MM.1S (cell line): ENCODE measurements around the gene PLBD2.

Source experiments
- DNase-seq: peaks from one replicate; pipeline ENCODE4 v3.0.0-alpha.2; 2015
- H2AFZ ChIP-seq: fragments of 300-600 bp; sonication (generic); 2 replicates; pipeline ENCODE4 v1.6.0; 2016; ENCODE audit warnings: antibody characterized with exemption, low read length
- H3F3A ChIP-seq: fragments of 300-600 bp; sonication (generic); 2 replicates; pipeline ENCODE4 v1.6.1; 2016; ENCODE audit warnings: mild to moderate bottlenecking, antibody characterized with exemption, low read length, moderate library complexity, mixed read lengths; ENCODE audit not compliant: insufficient read depth
- H3K27ac ChIP-seq: fragments of 300-600 bp; sonication (generic); 2 replicates; pipeline ENCODE4 v1.5.1; 2016; ENCODE audit warnings: mild to moderate bottlenecking, low read length
- H3K27me3 ChIP-seq: fragments of 300-600 bp; sonication (generic); replicated peaks from 2 replicates; pipeline ENCODE4 v1.6.0; 2016; ENCODE audit warnings: low read length; ENCODE audit not compliant: insufficient read depth
- H3K36me3 ChIP-seq: fragments of 300-600 bp; sonication (generic); replicated peaks from 2 replicates; pipeline ENCODE4 v1.6.1; 2016; ENCODE audit warnings: mild to moderate bottlenecking, low read length, mixed read lengths; ENCODE audit not compliant: insufficient read depth
- H3K4me1 ChIP-seq: fragments of 300-600 bp; sonication (generic); 2 replicates; pipeline ENCODE4 v1.6.1; 2016; ENCODE audit warnings: low read length, mixed read lengths
- H3K4me2 ChIP-seq: fragments of 300-600 bp; sonication (generic); 2 replicates; pipeline ENCODE4 v1.6.0; 2016; ENCODE audit warnings: low read depth, low read length
- H3K4me3 ChIP-seq: fragments of 300-600 bp; sonication (generic); 2 replicates; pipeline ENCODE4 v1.5.1; 2016; ENCODE audit warnings: low read length, mixed read lengths
- H3K79me2 ChIP-seq: fragments of 300-600 bp; sonication (generic); 2 replicates; pipeline ENCODE4 v1.6.1; 2016; ENCODE audit warnings: mixed run types, low read length, mixed read lengths
- H3K9ac ChIP-seq: fragments of 300-600 bp; sonication (generic); 2 replicates; pipeline ENCODE4 v1.6.1; 2016; ENCODE audit warnings: low read length, mixed read lengths
- H3K9me2 ChIP-seq: fragments of 300-600 bp; sonication (generic); replicated peaks from 2 replicates; pipeline ENCODE4 v1.6.1; 2016; ENCODE audit warnings: mild to moderate bottlenecking, low read length, mixed read lengths; ENCODE audit not compliant: insufficient read depth
- H3K9me3 ChIP-seq: fragments of 300-600 bp; sonication (generic); replicated peaks from 2 replicates; pipeline ENCODE4 v1.6.1; 2016; ENCODE audit warnings: mild to moderate bottlenecking, low read length, mixed read lengths; ENCODE audit not compliant: insufficient read depth
- H4K20me1 ChIP-seq: fragments of 300-600 bp; sonication (generic); 2 replicates; pipeline ENCODE4 v1.6.1; 2016; ENCODE audit warnings: mild to moderate bottlenecking, low read length, moderate library complexity, mixed read lengths; ENCODE audit not compliant: insufficient read depth
- CTCF ChIP-seq: fragments of 300-600 bp; sonication (generic); IDR thresholded peaks from 2 replicates; pipeline ENCODE4 v1.5.1; 2016; ENCODE audit warnings: antibody characterized with exemption, low read length, mixed read lengths
- EZH2 ChIP-seq: fragments of 300-600 bp; sonication (generic); optimal IDR thresholded peaks from 2 replicates; pipeline ENCODE3; 2017; ENCODE audit warnings: low read depth, mild to moderate bottlenecking, antibody characterized with exemption, low read length, mixed read lengths
- EZH2phosphoT487 ChIP-seq: fragments of 300-600 bp; sonication (generic); IDR thresholded peaks from 2 replicates; pipeline ENCODE4 v1.6.1; 2018; ENCODE audit warnings: antibody characterized with exemption, low read length

PLBD2 gene

GRCh38 chr12:113438523-113439300, 80.3 kb downstream of the PLBD2 start:
- Histone ChIP-seq H3K9me3 (no peaks in the 10 kb centered on the region), H3K4me1 (no peaks in the 10 kb centered on the region), H3K9me2 (no peaks in the 10 kb centered on the region), H2AFZ (no peak overlapping the region), H3K27me3 (no peaks in the 10 kb centered on the region; the same call in 1 of the 2 replicates), H3K4me3 (no peak overlapping the region), H3K79me2 (no peaks in the 10 kb centered on the region), H3K27ac (no peak overlapping the region), H3K9ac (no peak overlapping the region), H4K20me1 (no peaks in the 10 kb centered on the region), H3F3A (no peaks in the 10 kb centered on the region), H3K4me2 (no peak overlapping the region), H3K36me3 (no peaks in the 10 kb centered on the region)
- DNase-seq, result no peak
- TF ChIP-seq EZH2phosphoT487, result no peak
- TF ChIP-seq EZH2, result no peak
- TF ChIP-seq CTCF, result no peak

- no peaks in the 10 kb centered on the region for H3K79me2 ChIP-seq
- H4K20me1 ChIP-seq, result no peaks in the 10 kb centered on the region
- H3K9ac ChIP-seq, result no peak overlapping the region
- TF ChIP-seq EZH2 (no peak), EZH2phosphoT487 (no peak), CTCF (no peak)
- no peaks in the 10 kb centered on the region for H3K4me1 ChIP-seq
- no peaks in the 10 kb centered on the region for H3K36me3 ChIP-seq
- H3K9me2 ChIP-seq, result no peaks in the 10 kb centered on the region
- no peak overlapping the region for H2AFZ ChIP-seq
- no peak for DNase-seq
- no peak overlapping the region for H3K4me2 ChIP-seq
- no peaks in the 10 kb centered on the region for H3F3A ChIP-seq
- H3K9me3 ChIP-seq, result no peaks in the 10 kb centered on the region
- H3K4me3 ChIP-seq, result no peak overlapping the region
- no peak overlapping the region for H3K27ac ChIP-seq
- no peaks in the 10 kb centered on the region; the same call in 1 of the 2 replicates for H3K27me3 ChIP-seq
Observed at GRCh38 chr12:113439301-113439597, 80.9 kb downstream of the PLBD2 start.

GRCh38 chr12:113439606-113440030, 81.2 kb downstream of the PLBD2 start:
- Histone ChIP-seq H3K4me3 (no peak overlapping the region), H3K79me2 (no peaks in the 10 kb centered on the region), H3K4me1 (no peaks in the 10 kb centered on the region), H3K36me3 (no peaks in the 10 kb centered on the region), H3F3A (no peaks in the 10 kb centered on the region), H3K9ac (no peak overlapping the region), H3K9me3 (no peaks in the 10 kb centered on the region), H2AFZ (no peak overlapping the region), H3K9me2 (no peaks in the 10 kb centered on the region), H3K4me2 (no peak overlapping the region), H3K27ac (no peak overlapping the region), H3K27me3 (no peaks in the 10 kb centered on the region; the same call in 1 of the 2 replicates), H4K20me1 (no peaks in the 10 kb centered on the region)
- no peak for DNase-seq
- TF ChIP-seq CTCF (peak; percentile 51), EZH2phosphoT487 (no peak)
